GM21717 (cell line): Measurements from ENCODE around the gene SPATS1.
"Not testable (repeated sequence)": the region's sequence is repeated elsewhere in the genome, so short reads cannot be mapped to it uniquely, and the experiment has no call there.

Source experiments
- ATAC-seq: cut with Tn5 transposase; IDR thresholded peaks from one replicate; pipeline ENCODE4 v1.9.1; 2021; ENCODE audit warnings: mild to moderate bottlenecking, moderate library complexity; ENCODE audit not compliant: unreplicated experiment

SPATS1 gene

DNA sequence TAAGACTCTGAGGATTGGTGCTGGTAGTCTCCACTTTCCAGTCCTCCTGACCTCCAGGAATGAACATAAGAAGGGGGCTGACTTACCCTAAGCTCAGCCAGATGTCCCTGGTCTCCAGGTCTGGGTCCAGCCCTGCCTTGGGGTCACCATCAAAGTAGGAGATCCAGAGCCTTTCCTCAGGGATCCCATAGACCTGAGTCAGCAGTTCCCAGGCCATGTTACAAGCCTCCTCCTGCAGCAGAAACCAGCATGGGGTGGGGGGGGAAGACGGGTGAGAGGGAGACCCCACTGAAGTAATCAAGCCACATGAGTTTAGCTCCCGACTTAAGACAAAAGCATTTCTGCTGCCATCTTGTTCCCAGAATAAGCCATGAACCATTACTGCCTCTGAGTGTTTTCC lies 31.1 kb upstream of the SPATS1 start:
- no peak for ATAC-seq

DNA sequence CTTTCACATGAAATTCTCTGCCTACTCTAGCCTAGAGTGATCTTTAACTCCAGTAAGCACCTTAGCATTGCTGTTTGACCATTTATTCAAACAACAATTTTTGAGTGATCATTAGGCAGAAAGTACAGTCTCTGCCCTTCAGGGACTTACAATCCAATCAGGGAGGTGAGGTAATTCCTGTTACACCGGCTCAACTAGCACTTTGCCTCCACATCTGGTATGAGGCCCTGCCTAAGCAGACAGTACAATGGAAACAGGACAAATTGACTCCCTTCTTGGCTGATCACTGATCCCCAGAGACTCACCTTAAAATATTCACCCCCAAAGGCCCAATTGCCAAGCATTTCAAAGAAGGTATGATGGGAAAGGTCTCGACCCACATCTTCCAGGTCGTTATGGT lies 30.7 kb upstream of the SPATS1 start:
- ATAC-seq = no peak

DNA sequence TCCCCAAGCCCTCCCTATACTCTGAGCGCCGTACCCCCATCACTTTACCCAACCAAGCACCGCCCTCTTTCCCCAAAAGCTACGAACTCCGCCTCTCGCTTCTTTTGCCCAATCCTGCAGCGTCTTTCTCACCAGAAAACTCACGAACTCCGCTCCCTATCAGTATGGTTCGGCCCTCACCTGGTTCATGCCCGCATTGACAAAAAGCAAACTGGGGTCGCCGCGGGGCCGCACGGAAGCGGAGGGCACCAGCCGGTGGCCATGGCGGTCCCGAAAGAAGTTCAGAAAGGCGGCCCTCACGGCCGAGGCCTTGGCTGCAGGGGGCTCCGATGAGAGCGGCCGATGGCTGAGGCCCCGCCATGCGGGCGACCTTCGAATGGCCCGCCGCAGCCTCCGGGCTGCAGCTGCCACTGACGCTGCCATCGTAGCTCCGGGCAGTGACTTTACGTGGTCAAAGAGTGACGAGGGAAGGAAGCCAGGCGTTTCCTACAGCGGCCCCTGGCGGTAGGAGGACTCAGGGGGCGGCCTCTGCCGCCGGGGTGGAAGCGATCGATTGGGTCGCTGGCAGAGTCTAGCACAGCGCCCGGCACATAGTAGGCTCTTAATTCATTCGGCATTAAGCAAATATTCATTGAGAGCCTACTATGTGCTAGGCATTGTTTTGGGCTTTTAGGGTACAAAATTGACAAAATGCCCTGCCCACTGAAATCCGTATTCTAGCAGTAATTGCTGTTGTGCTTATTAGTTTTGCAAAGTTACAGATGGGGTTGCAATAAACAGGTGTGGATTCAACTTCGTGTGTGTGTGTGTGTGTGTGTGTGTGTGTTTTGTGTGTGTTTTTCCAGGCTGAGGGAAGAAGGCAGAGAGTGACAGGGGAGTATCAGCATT lies 29.3 kb upstream of the SPATS1 start, which contains the start of gene AARS2:
AARS2 (minus strand) TSS at position 447 of the 888 bp plus-strand sequence; CDS start at position 423, 24 bp downstream.
- peak; percentile 72 for ATAC-seq

DNA sequence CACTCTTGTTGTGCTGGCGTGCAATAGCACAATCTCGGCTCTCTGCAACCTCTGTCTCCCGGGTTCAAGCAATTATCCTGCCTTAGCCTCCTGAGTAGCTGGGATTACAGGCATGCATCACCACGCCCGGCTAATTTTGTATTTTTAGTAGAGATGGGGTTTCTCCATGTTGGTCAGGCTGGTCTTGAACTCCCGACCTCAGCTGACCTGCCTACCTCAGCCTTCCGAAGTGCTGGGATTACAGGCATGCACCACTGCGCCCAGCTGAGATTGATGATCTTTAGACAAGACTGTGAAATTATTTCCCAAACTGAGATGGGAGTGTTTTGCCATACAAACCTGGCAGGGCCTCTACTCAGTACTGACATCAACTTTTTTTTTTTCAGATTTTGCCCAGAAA lies 27.8 kb upstream of the SPATS1 start:
- not testable (repeated sequence) for ATAC-seq

DNA sequence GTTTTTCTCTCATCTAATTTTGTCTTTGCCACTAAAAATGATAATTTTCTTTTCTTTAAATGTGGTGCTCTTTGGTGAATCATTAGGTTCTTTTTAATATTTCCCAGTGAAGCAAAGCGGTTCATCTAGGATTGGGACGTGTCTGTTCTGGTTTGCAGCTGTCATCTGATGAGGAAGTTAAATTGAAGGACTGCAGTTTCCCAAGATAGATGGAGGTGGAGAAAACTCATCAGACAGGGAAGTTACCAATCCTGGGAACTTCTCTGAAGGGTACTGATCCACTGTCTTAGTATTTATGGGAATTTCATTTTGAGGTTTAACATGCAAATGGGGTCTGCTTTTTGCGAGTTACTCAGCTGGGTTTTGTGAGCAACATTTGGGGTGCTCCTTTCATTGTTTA lies 26.9 kb upstream of the SPATS1 start:
- no peak for ATAC-seq

DNA sequence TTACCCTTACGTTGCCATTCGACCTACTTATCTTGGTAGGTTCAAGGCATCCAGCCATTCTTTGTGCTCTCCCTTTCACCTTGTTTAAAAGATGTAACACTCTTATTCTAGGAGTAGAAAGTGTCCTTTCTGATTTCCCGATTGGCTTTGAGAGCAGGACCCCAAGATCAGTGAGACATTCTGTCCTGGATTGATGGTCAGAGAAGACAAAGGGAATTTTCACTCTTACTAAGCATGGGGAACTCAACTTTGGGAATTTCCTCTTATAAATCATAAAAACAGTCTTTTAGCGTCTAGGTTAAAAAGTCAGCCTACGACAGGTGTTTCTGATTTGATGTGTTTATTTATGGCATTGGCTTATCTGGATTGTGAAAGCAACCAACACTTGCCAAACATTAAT lies 26.5 kb upstream of the SPATS1 start:
- ATAC-seq = no peak

DNA sequence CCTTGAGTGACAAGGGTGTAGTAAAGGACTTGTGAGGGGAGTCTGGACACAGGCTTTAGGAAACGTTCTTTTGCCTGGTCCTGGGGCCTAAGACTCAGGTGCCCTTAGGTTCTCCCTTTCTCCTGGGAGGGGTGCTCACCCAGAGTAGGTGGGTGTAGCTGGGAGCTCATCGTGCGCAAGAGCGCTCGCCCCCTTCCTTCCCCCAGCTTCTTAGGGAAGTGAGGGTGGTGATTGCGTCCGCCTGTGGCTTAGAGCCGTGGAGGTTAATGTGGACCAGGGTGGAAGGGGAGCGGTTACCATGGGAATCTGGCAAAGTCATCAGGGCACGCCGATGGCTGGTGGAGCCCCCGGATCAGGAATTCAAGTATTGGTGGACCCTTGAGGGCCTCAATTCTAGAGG lies 26.0 kb upstream of the SPATS1 start:
- ATAC-seq = no peak

DNA sequence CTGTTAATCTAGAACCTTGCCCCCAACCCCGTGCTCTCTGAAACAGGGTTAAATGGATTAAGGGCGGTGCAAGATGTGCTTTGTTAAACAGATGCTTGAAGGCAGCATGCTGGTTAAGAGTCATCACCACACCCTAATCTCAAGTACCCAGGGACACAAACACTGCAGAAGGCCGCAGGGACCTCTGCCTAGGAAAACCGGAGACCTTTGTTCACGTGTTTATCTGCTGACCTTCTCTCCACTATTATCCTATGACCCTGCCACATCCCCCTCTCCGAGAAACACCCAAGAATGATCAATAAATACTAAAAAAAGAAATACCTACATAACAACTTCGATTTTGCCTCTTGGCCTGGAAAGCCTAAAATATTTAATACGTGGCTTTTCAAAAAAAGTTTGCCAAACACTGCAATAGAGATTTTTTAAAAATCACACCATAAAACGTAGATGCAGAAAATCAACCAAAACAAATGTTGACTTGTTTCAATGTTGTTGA lies 25.3 kb upstream of the SPATS1 start:
- ATAC-seq = not testable (repeated sequence)

DNA sequence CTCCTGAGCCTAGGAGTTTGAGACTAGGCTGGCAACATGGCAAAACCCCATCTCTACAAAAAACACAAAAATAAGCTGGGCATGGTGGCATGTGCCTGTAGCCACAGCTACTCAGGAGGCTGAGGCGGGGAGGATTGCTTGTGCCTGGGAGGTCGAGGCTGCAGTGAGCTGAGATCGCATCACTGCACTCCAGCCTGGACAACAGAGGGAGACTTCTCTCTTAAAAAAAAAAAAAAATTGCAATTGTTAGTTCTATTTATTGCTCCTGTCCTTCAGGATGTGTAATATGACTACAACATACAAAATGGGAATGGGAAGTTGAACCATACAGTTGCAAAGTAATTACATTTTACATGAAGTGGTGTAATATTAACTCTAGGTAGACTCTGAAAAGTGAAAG lies 21.2 kb upstream of the SPATS1 start:
- ATAC-seq = no peak

DNA sequence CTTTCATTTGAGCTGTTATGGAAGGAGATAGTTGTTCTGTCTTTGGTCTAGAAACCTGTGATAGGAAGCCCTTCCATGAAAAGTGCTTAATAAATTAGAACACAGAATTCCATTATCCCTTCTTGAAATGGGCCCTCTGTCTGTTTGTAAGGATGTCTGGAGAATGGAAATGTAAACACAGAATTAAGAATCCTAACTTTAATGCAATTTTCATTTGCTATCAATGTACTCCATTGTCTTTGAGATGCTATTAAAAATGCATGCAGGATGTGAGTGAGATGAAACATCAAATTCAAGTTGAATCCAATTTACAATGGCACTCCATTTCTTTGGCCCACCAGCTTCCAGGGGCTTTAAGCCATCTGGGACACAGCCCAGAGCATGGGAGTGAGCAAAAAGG lies 15.4 kb upstream of the SPATS1 start:
- ATAC-seq = no peak

DNA sequence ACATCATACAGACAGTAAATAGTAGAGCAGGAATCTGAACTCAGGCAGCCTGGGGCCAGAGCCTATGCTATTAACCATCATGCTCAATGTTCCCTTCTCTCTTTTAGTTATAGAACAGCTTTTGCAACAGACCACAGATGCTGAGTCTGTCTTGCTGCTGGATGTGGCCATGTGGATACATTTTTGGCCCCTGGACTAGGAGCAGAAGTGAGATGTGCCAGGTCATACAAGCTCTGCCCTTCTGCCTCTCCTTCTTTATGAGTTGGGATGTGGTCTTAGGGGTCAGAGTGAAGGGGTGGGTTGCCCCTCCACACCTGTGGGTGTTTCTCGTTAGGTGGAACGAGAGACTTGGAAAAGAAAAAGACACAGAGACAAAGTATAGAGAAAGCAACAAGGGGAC lies 14.7 kb upstream of the SPATS1 start:
- no peak for ATAC-seq

DNA sequence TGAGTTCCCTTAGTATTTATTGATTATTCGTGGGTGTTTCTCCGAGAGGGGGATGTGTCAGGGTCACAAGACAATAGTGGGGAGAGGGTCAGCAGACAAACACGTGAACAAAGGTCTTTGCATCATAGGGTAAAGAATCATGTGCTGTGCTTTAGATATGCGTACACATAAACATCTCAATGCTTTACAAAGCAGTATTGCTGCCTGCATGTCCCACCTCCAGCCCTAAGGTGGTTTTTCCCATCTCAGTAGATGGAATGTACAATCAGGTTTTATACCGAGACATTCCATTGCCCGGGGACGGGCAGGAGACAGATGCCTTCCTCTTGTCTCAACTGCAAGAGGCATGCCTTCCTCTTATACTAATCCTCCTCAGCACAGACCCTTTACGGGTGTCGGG lies 14.2 kb upstream of the SPATS1 start:
- ATAC-seq = not testable (repeated sequence)

DNA sequence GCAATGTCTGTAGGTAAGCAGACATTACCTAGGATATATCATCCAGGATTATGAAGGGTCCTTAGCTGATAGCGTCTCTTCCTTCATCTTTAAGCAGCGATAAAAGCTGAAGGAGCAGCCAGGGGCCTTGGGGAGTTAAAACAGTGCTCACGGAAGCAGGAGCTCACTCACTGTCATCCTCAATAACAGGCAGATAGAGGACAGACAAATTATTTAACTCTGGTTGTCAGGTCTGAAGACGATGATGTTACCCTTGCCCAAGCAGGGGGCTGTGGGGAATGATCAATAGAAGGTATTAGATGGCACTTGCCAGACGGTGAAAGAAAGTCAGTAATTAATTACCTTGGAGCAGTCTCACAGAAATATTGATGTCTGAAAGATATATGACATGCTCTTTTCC lies 12.6 kb upstream of the SPATS1 start:
- no peak for ATAC-seq

DNA sequence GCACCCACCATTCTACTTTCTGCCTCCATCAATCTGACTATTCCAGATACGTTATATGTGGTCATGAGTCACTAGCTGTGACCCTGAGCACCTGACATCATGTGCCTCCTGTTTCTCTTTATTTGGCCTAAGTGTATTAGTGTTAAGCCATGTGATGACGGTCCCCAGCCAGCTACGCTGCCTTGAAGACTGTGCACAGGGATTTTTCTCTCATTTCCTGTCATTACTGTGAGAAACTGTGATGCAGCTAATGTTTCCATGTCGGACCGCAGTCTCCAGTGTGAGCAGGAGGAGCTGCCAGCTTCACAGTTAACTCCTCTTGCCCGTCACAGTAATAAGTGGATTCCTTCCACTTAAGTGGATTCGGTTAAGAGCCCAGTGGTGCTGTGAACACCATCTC lies 9.9 kb upstream of the SPATS1 start:
- no peak for ATAC-seq

DNA sequence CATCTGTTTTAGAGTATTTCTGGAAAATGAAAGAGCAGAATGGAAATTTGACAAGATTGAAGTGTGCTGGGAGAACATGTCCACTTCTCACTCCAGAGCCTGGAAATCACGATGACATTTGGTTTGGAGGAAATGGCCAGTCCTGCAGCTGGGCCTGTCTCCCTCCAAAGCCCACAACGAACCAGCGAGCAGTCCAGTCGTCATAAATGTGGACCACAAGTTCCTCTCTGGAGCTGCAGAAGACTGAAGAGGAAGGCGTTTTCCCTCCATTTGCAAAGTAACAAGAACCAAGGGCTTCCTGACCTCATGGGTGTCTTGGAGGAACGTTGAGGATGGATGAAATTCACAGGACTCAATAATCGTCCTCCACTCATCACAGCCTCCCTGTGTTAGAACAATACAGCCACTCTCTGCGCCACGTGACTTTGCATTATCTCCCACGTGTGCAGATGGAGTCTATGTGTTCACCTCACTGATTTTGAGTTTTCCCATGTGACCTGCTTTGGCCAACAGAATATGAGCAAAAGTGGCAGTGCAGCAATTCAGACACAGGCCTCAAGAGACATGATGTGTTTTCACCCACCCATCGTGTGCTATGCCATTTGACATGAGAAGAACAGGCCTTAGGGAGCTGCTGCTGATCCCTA lies 9.1 kb upstream of the SPATS1 start:
- ATAC-seq = no peak

DNA sequence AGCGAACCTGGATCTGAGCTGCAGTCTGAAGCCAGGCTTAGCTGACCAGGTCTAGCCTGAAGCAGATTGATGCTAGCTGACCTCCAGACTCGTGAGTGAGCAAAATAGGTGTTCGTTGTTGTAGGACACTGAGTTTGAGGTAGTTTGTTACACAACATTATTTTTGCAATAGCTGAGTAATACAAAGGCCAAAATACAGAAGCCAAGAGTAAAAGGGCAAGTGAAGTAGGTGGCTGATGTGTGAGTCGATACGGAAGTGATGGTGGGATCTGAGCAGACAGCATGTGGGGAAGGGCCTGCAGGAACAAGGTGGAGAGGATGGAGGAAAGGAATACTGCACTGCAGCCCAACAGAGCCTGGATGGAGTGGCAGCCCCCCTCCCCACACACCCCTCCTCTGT lies 8.5 kb upstream of the SPATS1 start:
- no peak for ATAC-seq

DNA sequence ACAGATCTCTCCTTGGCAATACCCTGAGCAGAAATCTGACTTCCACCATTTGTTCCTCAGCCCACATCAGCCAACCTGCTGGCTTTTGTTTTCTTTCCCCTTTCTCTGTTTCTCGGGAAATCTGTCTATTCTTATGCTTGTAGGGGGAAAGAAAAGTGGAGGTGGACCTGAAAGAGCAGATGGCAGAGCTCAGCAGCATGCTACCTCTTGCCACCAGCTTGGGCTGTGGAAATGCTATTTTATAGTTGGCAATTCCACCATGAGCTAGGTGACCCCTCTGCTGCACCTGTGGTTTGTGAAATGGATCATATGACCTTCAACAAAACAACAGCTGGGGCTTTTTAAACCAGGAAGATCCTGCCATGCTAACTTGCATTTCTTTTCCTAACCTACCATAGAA lies 6.8 kb upstream of the SPATS1 start:
- no peak for ATAC-seq

DNA sequence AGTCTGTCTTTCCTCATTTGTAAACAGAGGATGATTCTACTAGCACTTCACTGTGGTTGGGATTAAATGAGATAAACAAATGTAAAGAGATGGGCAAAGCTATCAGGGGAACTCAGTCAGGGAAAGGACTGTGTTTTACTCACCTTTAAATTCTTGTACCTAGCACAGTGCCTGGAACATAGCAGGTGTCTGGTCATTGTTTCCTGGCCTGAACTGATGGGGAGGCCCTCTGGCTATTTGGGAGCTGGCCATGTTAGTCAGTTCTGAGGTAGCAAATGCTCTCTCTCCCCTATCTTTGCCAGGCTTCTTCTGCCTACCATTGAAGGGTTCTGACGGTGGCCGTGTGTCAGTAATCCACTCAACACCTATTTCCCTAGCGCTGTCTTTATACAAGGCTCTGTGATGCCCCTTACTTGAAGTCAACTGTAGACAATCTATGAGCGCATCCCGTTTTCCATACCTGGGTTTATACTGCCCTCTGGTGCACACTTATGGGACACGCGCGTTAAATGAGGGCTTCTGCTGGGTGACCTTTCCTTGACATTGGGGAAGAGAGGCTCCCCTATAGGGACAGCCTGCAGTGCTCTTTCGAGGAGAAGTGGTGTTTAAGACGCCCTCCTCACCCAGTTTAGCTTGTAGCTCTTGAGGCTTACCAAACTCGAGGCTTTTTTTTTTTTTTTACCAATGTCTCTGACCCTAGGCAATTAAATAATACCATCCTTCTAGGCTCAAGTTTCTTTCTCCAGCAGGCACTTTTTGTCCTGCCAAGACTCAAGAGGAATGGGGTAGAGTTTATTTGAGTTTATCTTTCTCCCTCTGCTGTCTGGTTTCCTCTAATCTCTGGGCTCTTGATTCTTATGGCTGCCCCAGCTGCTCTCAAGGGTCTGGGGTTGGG lies 4.0 kb upstream of the SPATS1 start:
- ATAC-seq = no peak

DNA sequence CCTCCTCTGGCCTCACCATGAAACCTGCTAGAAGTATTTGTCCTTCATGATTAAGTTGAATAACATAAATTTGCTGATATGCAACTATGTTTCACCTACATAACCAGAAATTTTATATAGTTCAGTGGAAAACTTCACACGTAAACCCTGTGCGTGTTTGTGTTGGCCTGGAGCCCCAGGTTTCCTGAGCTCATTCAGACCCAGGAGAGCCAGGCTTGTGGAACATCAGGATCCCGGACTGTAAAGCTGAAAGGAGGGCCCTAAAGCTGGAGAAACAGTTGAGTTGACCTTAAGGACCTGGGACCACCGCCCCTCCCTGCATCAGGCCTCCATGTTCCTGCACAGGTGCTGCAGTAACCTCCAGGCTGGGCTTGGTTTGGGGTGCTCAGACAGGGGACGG lies 3.1 kb upstream of the SPATS1 start:
- no peak for ATAC-seq

DNA sequence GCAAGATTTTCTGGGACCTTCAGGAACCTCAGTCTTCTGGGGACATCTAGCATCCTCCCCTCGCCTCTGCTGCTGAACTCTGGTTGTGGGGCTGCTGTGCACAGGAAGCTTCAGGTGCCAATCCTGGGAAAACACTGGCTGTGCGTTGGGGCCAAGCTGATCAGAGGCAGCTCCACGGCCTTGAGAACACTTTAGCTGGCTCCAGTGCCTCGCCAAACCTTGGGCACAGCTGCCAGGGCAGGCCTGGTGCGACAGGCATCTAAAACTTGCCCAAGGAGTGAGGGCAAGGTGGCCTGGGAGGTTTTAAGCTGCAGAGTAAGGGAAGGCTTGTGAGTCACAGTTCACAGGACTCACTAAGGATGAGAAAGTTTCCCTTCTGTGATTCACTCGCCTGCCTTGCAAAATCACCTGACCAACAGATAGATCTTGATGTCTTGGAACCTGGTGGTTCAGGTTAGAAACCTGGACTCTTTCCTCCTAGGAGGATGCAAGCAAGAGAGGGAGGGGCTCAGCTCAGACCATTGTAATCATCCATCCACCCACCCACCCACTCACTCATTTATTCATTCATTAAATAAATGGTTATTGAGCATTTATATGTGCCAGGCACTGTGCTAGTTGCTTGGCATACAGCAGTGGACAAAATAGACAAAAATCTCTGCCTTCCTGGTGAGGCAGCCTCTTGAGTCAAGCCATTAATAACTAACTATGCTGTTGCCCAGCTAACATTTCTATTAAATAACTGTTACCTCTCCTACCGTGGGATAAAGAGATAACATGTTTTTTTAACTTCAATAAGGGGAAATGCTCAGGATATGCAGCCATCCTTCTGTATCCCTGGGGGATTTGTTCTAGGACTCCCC lies 2.5 kb upstream of the SPATS1 start:
- ATAC-seq = no peak
